OCI-LY3 (cell line): ENCODE results near the gene TJP1.

Source experiments
- H2AFZ ChIP-seq: fragments of 200-600, 300-600 bp; shearing (Covaris generic); 2 replicates; pipeline ENCODE4 v1.6.0; 2014; ENCODE audit warnings: antibody characterized with exemption, low read depth, low read length
- H3K27ac ChIP-seq: fragments of 200-600, 300-600 bp; sonication (generic); 2 replicates; pipeline ENCODE4 v1.5.1; 2014; ENCODE audit warnings: mild to moderate bottlenecking, low read length, moderate library complexity, mixed read lengths
- H3K27me3 ChIP-seq: fragments of 200-600, 300-600 bp; sonication (generic); 2 replicates; pipeline ENCODE4 v1.6.1; 2014; ENCODE audit warnings: low read depth, low read length, mixed read lengths
- H3K36me3 ChIP-seq: fragments of 200-600, 300-600 bp; sonication (generic); replicated peaks from 2 replicates; pipeline ENCODE3; 2014; ENCODE audit warnings: low read depth, low read length, mixed read lengths
- H3K4me1 ChIP-seq: fragments of 300-600, 200-600 bp; sonication (generic); 2 replicates; pipeline ENCODE4 v1.6.1; 2014; ENCODE audit warnings: low read length, mixed read lengths
- H3K4me2 ChIP-seq: fragments of 200-600, 300-600 bp; sonication (generic); 2 replicates; pipeline ENCODE4 v1.6.1; 2014; ENCODE audit warnings: low read length, mixed read lengths
- H3K4me3 ChIP-seq: fragments of 300-600, 200-600 bp; sonication (generic); 2 replicates; pipeline ENCODE4 v1.5.1; 2014; ENCODE audit warnings: antibody characterized with exemption, mild to moderate bottlenecking, low read length, moderate library complexity
- H3K79me2 ChIP-seq: fragments of 300-600, 200-600 bp; shearing (Covaris generic); 2 replicates; pipeline ENCODE4 v1.6.1; 2014; ENCODE audit warnings: mild to moderate bottlenecking, low read length, mixed read lengths
- H3K9ac ChIP-seq: fragments of 300-600, 200-600 bp; shearing (Covaris generic); 2 replicates; pipeline ENCODE4 v1.6.0; 2014; ENCODE audit warnings: mild to moderate bottlenecking, low read length, moderate library complexity
- H3K9me3 ChIP-seq: fragments of 200-600, 300-600 bp; shearing (Covaris generic); 2 replicates; pipeline ENCODE4 v1.6.1; 2014; ENCODE audit warnings: low read length, mixed read lengths; ENCODE audit not compliant: insufficient read depth
- H4K20me1 ChIP-seq: fragments of 200-600, 300-600 bp; sonication (generic); 2 replicates; pipeline ENCODE4 v1.6.1; 2016; ENCODE audit warnings: low read length, mixed read lengths; ENCODE audit not compliant: insufficient read depth
- CTCF ChIP-seq: fragments of 200-600, 300-600 bp; sonication (generic); IDR thresholded peaks from 2 replicates; pipeline ENCODE4 v1.5.1; 2014; ENCODE audit warnings: antibody characterized with exemption, low read length, low read depth
- EZH2phosphoT487 ChIP-seq: fragments of 200-600 bp; shearing (Covaris generic); IDR thresholded peaks from 2 replicates; pipeline ENCODE4 v1.6.1; 2018; ENCODE audit warnings: antibody characterized with exemption, mixed run types, low read depth

The TJP1 gene

GRCh38 chr15:29799859-29800258, 22.4 kb downstream of the TJP1 start:
- H3K79me2 ChIP-seq: no peaks in the 10 kb centered on the region
- no peaks in the 10 kb centered on the region for H3K9me3 ChIP-seq
- no peaks in the 10 kb centered on the region for H3K36me3 ChIP-seq
- H3K9ac ChIP-seq: no peak overlapping the region
- no peak overlapping the region for H3K4me2 ChIP-seq
- no peaks in the 10 kb centered on the region for H4K20me1 ChIP-seq
- H2AFZ ChIP-seq: no peak overlapping the region
- H3K4me1 ChIP-seq: no peaks in the 10 kb centered on the region
- H3K27ac ChIP-seq: no peak overlapping the region
- peaks cover 23% of the 10 kb centered on the region; the same call in 1 of the 2 replicates for H3K27me3 ChIP-seq
- H3K4me3 ChIP-seq: no peak overlapping the region
- no peak for TF ChIP-seq EZH2phosphoT487
- no peak for TF ChIP-seq CTCF

GRCh38 chr15:29795610-29796009, 26.7 kb downstream of the TJP1 start:
- H3K79me2 ChIP-seq: no peaks in the 10 kb centered on the region
- H3K36me3 ChIP-seq: no peaks in the 10 kb centered on the region

GRCh38 chr15:29792426-29793159, 29.7 kb downstream of the TJP1 start:
- no peak overlapping the region for H3K4me2 ChIP-seq
- no peaks in the 10 kb centered on the region for H3K79me2 ChIP-seq
- H3K9ac ChIP-seq: no peak overlapping the region
- H4K20me1 ChIP-seq: no peaks in the 10 kb centered on the region
- TF ChIP-seq CTCF (no peak), EZH2phosphoT487 (no peak)
- H3K4me3 ChIP-seq: no peak overlapping the region
- no peak overlapping the region for H2AFZ ChIP-seq
- no peaks in the 10 kb centered on the region for H3K36me3 ChIP-seq
- H3K4me1 ChIP-seq: no peaks in the 10 kb centered on the region
- no peaks in the 10 kb centered on the region for H3K9me3 ChIP-seq
- no peak overlapping the region for H3K27ac ChIP-seq
- peaks cover 21% of the 10 kb centered on the region for H3K27me3 ChIP-seq

More at GRCh38 chr15:29795610-29796009, 26.7 kb downstream of the TJP1 start:
- Histone ChIP-seq H4K20me1 (no peaks in the 10 kb centered on the region), H3K4me2 (no peak overlapping the region), H3K4me3 (no peak overlapping the region), H3K4me1 (no peaks in the 10 kb centered on the region), H2AFZ (no peak overlapping the region), H3K9me3 (no peaks in the 10 kb centered on the region), H3K27me3 (peaks cover 23% of the 10 kb centered on the region), H3K9ac (no peak overlapping the region), H3K27ac (no peak overlapping the region)
- TF ChIP-seq EZH2phosphoT487 (no peak), CTCF (no peak)

GRCh38 chr15:29790607-29791006, 31.7 kb downstream of the TJP1 start:
- no peak overlapping the region for H3K4me2 ChIP-seq
- TF ChIP-seq CTCF (no peak), EZH2phosphoT487 (no peak)
- no peaks in the 10 kb centered on the region for H3K79me2 ChIP-seq

More at GRCh38 chr15:29790607-29791006, 31.7 kb downstream of the TJP1 start:
- no peaks in the 10 kb centered on the region for H3K9me3 ChIP-seq
- no peaks in the 10 kb centered on the region for H3K4me1 ChIP-seq
- H3K27ac ChIP-seq: no peak overlapping the region
- H3K27me3 ChIP-seq: peaks cover 20% of the 10 kb centered on the region
- no peaks in the 10 kb centered on the region for H4K20me1 ChIP-seq
- no peak overlapping the region for H3K9ac ChIP-seq
- no peak overlapping the region for H2AFZ ChIP-seq
- H3K4me3 ChIP-seq: no peak overlapping the region
- H3K36me3 ChIP-seq: no peaks in the 10 kb centered on the region
